HCT116 (cell line): ENCODE measurements around the gene MINK1. TPM values are rescaled to one million over a fixed set of nuclear protein-coding genes. Genes with fewer than 3 reads are reported as not detected.

Experiments used
- ATAC-seq: fragments of 200-7000 bp; cut with Tn5 transposase; 2 replicates; pipeline ENCODE4 v1.9.1; 2020; ENCODE audit warnings: mild to moderate bottlenecking, moderate library complexity
- BruUV-seq: library from RNA; stranded (reverse); fragments of 400-500 nt; replicated peaks from 2 replicates; lab custom pipeline; 2021; lab: Mats Ljungman, UMichigan
- CTCF ChIA-PET: fragments of 300-600 bp; sonication (Branson Sonifier 250); formaldehyde crosslinking; loops from one replicate; lab custom pipeline; 2021; ENCODE audit warnings: antibody characterized with exemption; lab: Charles Lee
- POLR2A ChIA-PET: fragments of 300-600, 350-600 bp; sonication (Branson Sonifier 250); formaldehyde crosslinking; loops from one replicate; lab custom pipeline; 2021; ENCODE audit warnings: antibody characterized with exemption; lab: Charles Lee
- RAD21 ChIA-PET, 2 experiments: fragments of 300-600 bp; sonication (Branson Sonifier 250); formaldehyde crosslinking; loops; one replicate each; lab custom pipeline; 2023; ENCODE audit warnings: low total read pairs in 2 of 2; ENCODE audit not compliant: uncharacterized antibody in 2 of 2, unreplicated experiment in 2 of 2, low non-redundant PET in 1 of 2; lab: Charles Lee
- DNase-seq: peaks from one replicate; pipeline ENCODE4 v3.0.0-alpha.2; 2010; ENCODE audit warnings: low read depth, low spot score
- H2AFZ ChIP-seq: fragments of 200-600 bp; shearing (Covaris generic), sonication (generic); 2 replicates; pipeline ENCODE4 v1.6.1; 2017; ENCODE audit warnings: low read depth, mixed run types, mixed read lengths, antibody characterized with exemption, low read length; ENCODE audit not compliant: poor library complexity, severe bottlenecking
- H3K27ac ChIP-seq: 2 replicates; pipeline ENCODE4 v1.5.1; 2012; ENCODE audit warnings: low read depth, low read length
- H3K27me3 ChIP-seq: fragments of 200-600 bp; sonication (generic); 2 replicates; pipeline ENCODE4 v1.6.1; 2016; ENCODE audit warnings: mixed run types, low read length, mixed read lengths; ENCODE audit not compliant: insufficient read depth
- H3K36me3 ChIP-seq, 2 experiments: fragments of 200-500 bp in 1 of 2; fragments of 200-600 bp in 1 of 2; sonication (Bioruptor generic) in 1 of 2; sonication (generic) in 1 of 2; 2 replicates each; pipeline versions ENCODE4 v1.5.1 to v1.6.1; 2014 to 2016; ENCODE audit warnings: low read length in 2 of 2, inconsistent platforms in 1 of 2, mixed read lengths in 1 of 2, mixed run types in 1 of 2; ENCODE audit not compliant: insufficient read depth in 2 of 2, control insufficient read depth in 1 of 2
- H3K4me1 ChIP-seq, 2 experiments: fragments of 200-600 bp in 1 of 2; sonication (generic) in 1 of 2; 2 replicates each; pipeline versions ENCODE4 v1.5.1 to v1.6.1; 2012 to 2017; ENCODE audit warnings: low read length in 2 of 2, inconsistent platforms in 1 of 2, mild to moderate bottlenecking in 1 of 2, mixed read lengths in 1 of 2, mixed run types in 1 of 2, moderate library complexity in 1 of 2; ENCODE audit not compliant: insufficient read depth in 2 of 2, control insufficient read depth in 1 of 2
- H3K4me2 ChIP-seq: fragments of 200-600 bp; sonication (generic); 2 replicates; pipeline ENCODE4 v1.6.1; 2017; ENCODE audit warnings: mixed run types, low read length, mixed read lengths
- H3K4me3 ChIP-seq, 2 experiments: fragments of 200-600 bp in 1 of 2; sonication (generic) in 1 of 2; replicated peaks in 1 of 2; 2 replicates each; pipeline ENCODE4 v1.5.1; 2011 to 2016; ENCODE audit warnings: low read length in 2 of 2, control low read depth in 1 of 2, low read depth in 1 of 2, mild to moderate bottlenecking in 1 of 2, mixed read lengths in 1 of 2, mixed run types in 1 of 2
- H3K79me2 ChIP-seq: fragments of 200-600 bp; sonication (generic); 2 replicates; pipeline ENCODE4 v1.6.1; 2017; ENCODE audit warnings: mild to moderate bottlenecking, mixed run types, low read length, moderate library complexity, mixed read lengths; ENCODE audit not compliant: insufficient read depth
- H3K9ac ChIP-seq: fragments of 200-600 bp; sonication (generic); 2 replicates; pipeline ENCODE4 v1.6.1; 2016; ENCODE audit warnings: low read length, mixed read lengths
- H3K9me2 ChIP-seq: fragments of 200-600 bp; sonication (generic), shearing (Covaris generic); 2 replicates; pipeline ENCODE4 v1.6.1; 2017; ENCODE audit warnings: mixed run types, mild to moderate bottlenecking, moderate library complexity; ENCODE audit not compliant: insufficient read depth
- H3K9me3 ChIP-seq, 2 experiments: fragments of 200-500 bp in 1 of 2; fragments of 200-600 bp in 1 of 2; sonication (Bioruptor generic) in 1 of 2; sonication (generic) in 1 of 2; 2 replicates each; pipeline ENCODE4 v1.6.1; 2014 to 2017; ENCODE audit warnings: low read length in 2 of 2, mixed read lengths in 2 of 2, inconsistent platforms in 1 of 2, low read depth in 1 of 2, mild to moderate bottlenecking in 1 of 2, mixed run types in 1 of 2, moderate library complexity in 1 of 2; ENCODE audit not compliant: control insufficient read depth in 1 of 2, insufficient read depth in 1 of 2
- H4K20me1 ChIP-seq: fragments of 200-600 bp; sonication (generic), shearing (Covaris generic); 2 replicates; pipeline ENCODE4 v1.6.1; 2017; ENCODE audit warnings: mixed run types, mild to moderate bottlenecking, moderate library complexity; ENCODE audit not compliant: insufficient read depth
- CEBPB ChIP-seq: IDR thresholded peaks from 2 replicates; pipeline ENCODE4 v1.6.1; 2012; ENCODE audit warnings: low read depth
- EGR1 ChIP-seq: IDR thresholded peaks from 2 replicates; pipeline ENCODE4 v1.6.1; 2012; ENCODE audit warnings: low read depth
- EZH2 ChIP-seq: fragments of 200-600 bp; sonication (generic); IDR thresholded peaks from 2 replicates; pipeline ENCODE4 v1.6.1; 2017; ENCODE audit warnings: antibody characterized with exemption, mixed run types
- FOSL1 ChIP-seq: IDR thresholded peaks from 2 replicates; pipeline ENCODE4 v1.6.1; 2012; ENCODE audit warnings: low read depth
- JUND ChIP-seq: IDR thresholded peaks from 2 replicates; pipeline ENCODE4 v1.6.1; 2012
- SP1 ChIP-seq: IDR thresholded peaks from 2 replicates; pipeline ENCODE4 v1.6.1; 2012; ENCODE audit warnings: low read depth
- YY1 ChIP-seq: IDR thresholded peaks from 2 replicates; pipeline ENCODE4 v1.6.1; 2011; ENCODE audit warnings: low read length, low read depth, moderate library complexity, mild to moderate bottlenecking; ENCODE audit not compliant: insufficient replicate concordance; ENCODE audit errors: extremely low read depth
- intact Hi-C: fragments of 100-400 bp; cut with micrococcal nuclease; formaldehyde crosslinking; loops from 2 replicates; pipeline ENCODE4 v1.10.0; 2022
- total RNA-seq: library from RNA; stranded (reverse); gene quantifications from one replicate; pipeline ENCODE4 v1.2.1, GENCODE V29; 2021; ENCODE audit not compliant: unreplicated experiment
- TF ChIP-seq, protein P1 (sequence below): IDR thresholded peaks from 2 replicates; pipeline ENCODE4 v1.6.1; 2012
- TF ChIP-seq, protein P2 (sequence below): IDR thresholded peaks from 2 replicates; pipeline ENCODE4 v1.6.1; 2012

MINK1 gene
- total RNA-seq, 1 experiment from 2014 or later, result 85.2 TPM

DNA sequence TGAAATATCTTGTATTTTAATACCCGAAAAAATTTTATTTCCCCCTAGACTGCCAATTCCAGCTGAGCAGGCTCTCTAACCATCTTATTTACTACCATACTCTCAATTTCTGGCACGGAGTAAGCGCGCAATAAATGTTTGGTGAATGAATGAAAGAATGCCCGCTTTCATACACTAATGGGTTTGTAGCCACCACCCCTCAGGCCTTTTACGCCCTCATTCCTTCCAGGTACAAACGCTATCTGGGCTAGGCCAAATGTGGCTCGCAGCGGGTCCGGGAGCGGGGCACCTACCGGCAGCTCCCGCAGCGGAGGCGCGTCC is 26.7 kb upstream of the MINK1 start:
- CTCF ChIA-PET, result interaction anchor here (1.8 kb wide), 1 partner anchor 16 kb away, joined by 6 read pairs; no protein-coding TSS in a partner anchor
- POLR2A ChIA-PET, result interaction anchor here (0.6 to 1.2 kb wide), 3 partner anchors 10 to 654 kb away, joined by 3 to 5 read pairs (median 5); partner anchors contain the start of gene PSMB6
- Histone ChIP-seq H3K27ac (peak overlapping the region; percentile 76), H3K4me3 (peak overlapping the region; percentile 59 to 84), H2AFZ (no peak overlapping the region), H3K9me2 (no peaks in the 10 kb centered on the region), H4K20me1 (no peaks in the 10 kb centered on the region), H3K4me2 (peak overlapping the region; percentile 85), H3K4me1 (peaks cover 12 to 13% of the 10 kb centered on the region in 2 experiments), H3K36me3 (peaks cover 5 to 7% of the 10 kb centered on the region in 2 experiments; a peak in 3 of 4 replicates), H3K9me3 (no peaks in the 10 kb centered on the region), H3K79me2 (no peaks in the 10 kb centered on the region), H3K27me3 (no peaks in the 10 kb centered on the region), H3K9ac (peak overlapping the region; percentile 77)
- RAD21 ChIA-PET, result no interaction called here
- TF ChIP-seq, protein P1, sequence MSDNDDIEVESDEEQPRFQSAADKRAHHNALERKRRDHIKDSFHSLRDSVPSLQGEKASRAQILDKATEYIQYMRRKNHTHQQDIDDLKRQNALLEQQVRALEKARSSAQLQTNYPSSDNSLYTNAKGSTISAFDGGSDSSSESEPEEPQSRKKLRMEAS, result no peak
- TF ChIP-seq CEBPB (no peak), FOSL1 (no peak), SP1 (no peak), EGR1 (no peak), YY1 (no peak), JUND (no peak), EZH2 (no peak)
- TF ChIP-seq, protein P2, sequence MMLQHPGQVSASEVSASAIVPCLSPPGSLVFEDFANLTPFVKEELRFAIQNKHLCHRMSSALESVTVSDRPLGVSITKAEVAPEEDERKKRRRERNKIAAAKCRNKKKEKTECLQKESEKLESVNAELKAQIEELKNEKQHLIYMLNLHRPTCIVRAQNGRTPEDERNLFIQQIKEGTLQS, result no peak
- intact Hi-C loops, result no loop called here
- BruUV-seq, result no TSS peak
- no peak for ATAC-seq
- no peak for DNase-seq
